NOMO-1 (cell line): Measurements from ENCODE around the gene INHA.

ENCODE experiments used
- DNase-seq, 2 experiments: peaks; one replicate each; lab custom pipeline; 2025; ENCODE audit not compliant: unreplicated experiment in 2 of 2; lab: John Stamatoyannopoulos, UW

The INHA gene

GRCh38 chr2:219608399-219608964 lies 36.4 kb downstream of the INHA start:
- DNase-seq: no peak

DNA sequence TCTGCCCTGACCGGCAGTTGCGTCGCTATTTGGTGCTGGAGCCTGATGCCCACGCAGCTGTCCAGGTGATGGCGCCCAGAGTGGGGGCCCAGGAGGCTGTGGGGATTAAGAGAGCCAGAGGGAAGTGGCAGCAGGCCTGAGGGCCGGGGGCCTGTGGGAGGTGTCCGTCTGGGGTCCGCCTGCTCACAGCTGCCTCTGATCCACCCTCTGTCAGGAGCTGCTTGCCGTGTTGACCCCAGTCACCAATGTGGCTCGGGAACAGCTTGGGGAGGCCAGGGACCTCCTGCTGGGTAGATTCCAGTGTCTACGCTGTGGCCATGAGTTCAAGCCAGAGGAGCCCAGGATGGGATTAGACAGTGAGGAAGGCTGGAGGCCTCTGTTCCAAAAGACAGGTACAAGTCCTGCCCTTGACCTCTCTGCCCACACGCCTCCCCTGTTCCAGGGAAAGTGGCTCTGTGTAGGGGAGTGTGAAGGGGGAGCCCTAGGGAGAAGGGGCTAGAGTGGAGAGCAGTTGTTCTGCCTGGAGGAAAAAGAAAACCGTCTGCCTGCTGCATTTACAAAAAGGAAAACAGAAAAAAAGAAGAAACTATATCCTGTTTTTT lies 37.1 kb downstream of the INHA start:
- no peak for DNase-seq

DNA sequence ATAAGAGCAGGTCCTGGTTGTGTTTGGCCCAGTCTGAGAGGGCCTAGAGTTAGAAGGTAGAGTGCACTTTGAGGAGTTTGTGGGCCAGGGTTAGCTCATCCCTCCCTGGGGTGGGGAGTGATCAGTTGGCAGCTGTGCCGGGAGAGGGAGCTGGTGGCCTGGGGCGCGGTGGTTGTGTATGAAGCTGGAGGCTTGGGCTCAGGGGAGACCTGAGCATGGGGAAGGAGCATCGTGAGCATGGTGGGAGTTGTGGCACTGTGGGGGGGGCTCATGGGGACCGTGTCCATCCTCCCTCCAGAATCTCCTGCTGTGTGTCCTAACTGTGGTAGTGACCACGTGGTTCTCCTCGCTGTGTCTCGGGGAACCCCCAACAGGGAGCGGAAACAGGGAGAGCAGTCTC lies 39.2 kb downstream of the INHA start:
- no peak for DNase-seq

GRCh38 chr2:219611866-219612576 lies 39.9 kb downstream of the INHA start:
- no peak for DNase-seq

DNA sequence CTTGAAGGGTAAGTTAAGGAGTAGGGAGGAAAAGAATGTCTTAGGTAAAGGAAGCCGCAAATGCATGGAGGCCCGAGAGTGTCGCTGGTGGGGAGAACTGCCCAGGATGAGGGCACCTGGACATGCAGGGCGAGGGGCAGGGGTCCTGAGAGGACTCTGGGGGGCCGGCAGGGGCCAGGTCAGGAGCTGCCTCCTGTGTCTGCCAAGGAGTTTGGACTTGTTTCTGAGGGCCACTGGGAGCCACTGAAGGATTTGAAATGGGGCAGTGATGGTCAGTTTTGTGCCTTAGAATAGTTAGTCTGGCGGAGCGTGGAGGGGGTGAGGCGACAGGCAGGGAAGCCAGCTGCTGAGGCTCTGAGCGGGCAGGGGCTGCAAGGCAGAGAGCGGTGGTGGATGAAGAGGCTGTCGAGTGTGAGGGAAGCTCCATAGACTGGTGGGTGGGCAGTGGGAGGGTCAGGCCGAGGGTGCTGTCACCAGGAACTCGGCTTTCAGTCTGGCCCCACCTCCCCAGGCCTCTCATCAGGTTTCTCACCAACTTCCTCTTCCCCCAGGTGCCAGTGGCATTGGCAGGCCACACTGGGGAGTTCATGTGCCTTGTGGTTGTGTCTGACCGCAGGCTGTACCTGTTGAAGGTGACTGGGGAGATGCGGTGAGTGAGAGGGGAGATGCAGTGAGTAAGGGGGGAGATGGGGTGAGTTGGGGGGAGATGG lies 40.6 kb downstream of the INHA start:
- DNase-seq: no peak

DNA sequence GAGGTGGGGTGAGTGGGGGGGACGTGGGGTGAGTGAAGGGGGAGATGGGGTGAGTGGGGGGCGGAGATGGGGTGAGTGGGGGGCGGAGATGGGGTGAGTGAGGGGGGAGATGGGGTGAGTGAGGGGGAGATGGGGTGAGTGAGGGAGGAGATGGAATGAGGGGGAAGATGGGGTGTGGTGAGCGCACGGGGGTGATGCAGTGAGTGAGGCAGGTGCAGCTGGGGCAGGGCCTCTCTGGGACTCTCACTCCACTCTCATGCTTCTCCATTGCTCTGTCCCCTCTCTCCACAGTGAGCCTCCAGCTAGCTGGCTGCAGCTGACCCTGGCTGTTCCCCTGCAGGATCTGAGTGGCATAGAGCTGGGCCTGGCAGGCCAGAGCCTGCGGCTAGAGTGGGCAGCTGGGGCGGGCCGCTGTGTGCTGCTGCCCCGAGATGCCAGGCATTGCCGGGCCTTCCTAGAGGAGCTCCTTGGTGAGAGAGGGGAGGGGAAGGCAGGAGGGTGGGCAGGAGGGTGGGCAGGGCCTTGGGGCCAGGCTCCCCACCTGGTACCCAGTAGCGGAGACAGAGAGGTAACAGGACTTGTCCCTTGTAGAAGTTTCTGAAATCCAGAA lies 41.5 kb downstream of the INHA start:
- no peak for DNase-seq

- no peak for DNase-seq
Measured at GRCh38 chr2:219614076-219614860, 42.2 kb downstream of the INHA start.

DNA sequence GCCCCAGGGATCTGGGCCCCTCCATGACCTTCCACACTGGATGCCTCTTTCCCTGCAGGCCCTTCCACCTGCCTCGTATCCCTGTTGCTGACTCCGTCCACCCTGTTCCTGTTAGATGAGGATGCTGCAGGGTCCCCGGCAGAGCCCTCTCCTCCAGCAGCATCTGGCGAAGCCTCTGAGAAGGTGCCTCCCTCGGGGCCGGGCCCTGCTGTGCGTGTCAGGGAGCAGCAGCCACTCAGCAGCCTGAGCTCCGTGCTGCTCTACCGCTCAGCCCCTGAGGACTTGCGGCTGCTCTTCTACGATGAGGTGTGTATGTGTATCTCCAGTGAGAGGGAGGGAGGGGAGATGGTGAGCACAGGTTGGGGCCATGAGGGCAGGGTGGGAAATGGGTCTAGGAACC lies 42.9 kb downstream of the INHA start:
- DNase-seq: no peak

DNA sequence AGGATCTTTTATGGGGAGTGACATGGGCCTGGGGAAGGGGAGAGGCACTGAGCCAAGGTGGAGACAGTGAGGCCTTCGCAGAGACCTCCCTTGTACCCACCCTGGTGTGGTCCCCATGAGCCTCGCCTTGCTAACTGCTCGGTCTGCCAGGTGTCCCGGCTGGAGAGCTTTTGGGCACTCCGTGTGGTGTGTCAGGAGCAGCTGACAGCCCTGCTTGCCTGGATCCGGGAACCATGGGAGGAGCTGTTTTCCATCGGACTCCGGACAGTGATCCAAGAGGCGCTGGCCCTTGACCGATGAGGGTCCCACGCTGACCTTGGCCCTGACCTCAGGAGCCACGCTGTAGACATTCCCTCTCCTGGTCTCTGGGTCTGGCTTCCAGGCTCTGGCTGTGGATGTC lies 43.8 kb downstream of the INHA start:
- DNase-seq: no peak

DNA sequence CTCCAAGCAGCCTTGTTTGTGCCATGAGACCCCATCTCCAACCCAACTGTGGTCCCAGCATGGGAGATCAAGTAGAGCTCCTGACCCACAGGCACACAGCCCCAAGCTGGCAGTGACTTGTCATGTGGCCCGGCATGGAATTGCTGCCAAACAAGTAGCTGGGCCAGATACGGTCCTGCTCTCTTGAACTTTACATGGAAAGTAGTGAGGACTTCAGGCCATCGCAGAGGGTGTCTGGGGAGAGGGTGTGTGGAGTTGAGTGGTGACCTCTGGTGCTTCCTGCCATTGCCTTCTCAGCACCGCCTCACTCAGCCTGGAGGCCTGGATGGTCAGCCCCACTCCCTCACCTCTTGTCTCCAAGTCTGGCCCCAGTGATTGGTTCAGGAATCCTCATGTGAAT lies 44.4 kb downstream of the INHA start:
- no peak for DNase-seq

DNA sequence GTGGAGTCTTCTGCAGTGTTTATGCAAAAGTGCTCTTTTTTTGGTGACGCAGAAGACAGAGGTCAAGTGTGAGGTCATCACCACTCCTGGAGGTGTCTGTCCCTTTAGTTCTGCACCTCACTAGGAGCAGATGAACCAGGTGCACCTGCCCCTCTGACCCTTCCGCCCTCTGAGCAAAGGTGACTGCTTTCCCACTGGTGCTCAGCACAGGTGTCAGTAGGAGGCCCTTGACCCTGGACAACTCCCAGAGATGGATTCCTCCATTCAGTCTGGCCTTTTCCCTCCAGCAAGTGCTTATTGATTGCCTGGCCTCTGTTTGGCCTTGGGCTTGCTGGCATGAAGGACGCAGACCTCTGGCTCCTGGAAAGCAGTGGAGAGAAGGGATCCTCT lies 46.6 kb downstream of the INHA start:
- DNase-seq: no peak

- DNase-seq: no peak
Measured at GRCh38 chr2:219619235-219619634, 47.1 kb downstream of the INHA start.

GRCh38 chr2:219620546-219620945 lies 48.4 kb downstream of the INHA start:
- no peak for DNase-seq

DNA sequence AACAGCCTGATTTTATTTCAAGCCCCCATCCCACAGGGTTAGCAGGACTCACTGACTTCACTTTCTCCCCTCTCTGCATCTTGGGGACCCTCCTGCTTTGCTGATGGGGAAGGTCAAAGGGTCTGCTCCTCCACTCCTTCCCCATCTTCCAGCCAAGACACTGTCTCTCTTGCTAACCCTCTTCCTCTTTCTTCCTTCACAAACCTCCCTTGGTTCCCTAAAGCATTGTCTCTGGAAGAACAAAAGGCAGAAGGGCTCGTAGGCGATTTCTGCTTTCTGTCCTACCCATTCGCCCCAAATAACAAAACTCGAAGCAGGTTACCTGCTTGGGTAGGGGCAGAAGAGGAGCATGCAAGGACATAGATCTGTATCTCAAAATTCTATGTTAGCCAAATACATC lies 49.8 kb downstream of the INHA start:
- DNase-seq: no peak

DNA sequence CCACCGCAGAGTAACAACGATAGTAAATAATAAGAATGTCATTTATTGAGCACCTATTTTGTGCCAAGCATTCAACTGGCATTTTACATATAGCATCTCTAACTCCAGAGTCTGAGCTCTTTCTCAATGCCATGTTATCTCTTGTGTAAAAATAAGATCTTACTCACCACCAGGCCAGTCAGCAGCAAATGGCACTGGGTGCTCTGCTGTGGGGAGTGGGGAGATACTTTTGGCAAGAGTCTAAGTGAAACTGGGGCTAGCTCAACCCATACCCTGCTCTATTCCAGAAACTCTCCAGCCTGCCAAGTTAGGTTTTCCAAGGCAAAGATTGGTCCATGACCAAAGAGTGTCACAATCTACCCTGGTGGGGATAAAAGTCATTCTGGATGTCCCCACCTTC lies 50.4 kb downstream of the INHA start:
- DNase-seq: no peak

- DNase-seq: no peak
Measured at GRCh38 chr2:219624565-219624964, 52.5 kb downstream of the INHA start.

- no peak for DNase-seq
Measured at GRCh38 chr2:219625179-219625578, 53.1 kb downstream of the INHA start.
